Spleen (tissue), 11 donors: ENCODE measurements around the gene PLOD1. TPM values are rescaled to one million over a fixed set of nuclear protein-coding genes. Genes with fewer than 3 reads are reported as not detected.
"Not testable (repeated sequence)": the region's sequence is repeated elsewhere in the genome, so short reads cannot be mapped to it uniquely, and the experiment has no call there.

Experiments used
- DNase-seq: peaks from one replicate; pipeline ENCODE4 v3.0.0-alpha.2; 2020
- H3K27ac ChIP-seq, 8 donors: fragments of 200-600 bp; sonication (generic) in 7 of 8; 1 replicate in 4 of 8; 2 replicates in 4 of 8; pipeline versions ENCODE4 v1.5.0 to v1.8.0; 2016 to 2021; ENCODE audit warnings: inconsistent platforms in 4 of 8, mild to moderate bottlenecking in 4 of 8, moderate library complexity in 1 of 8
- H3K27me3 ChIP-seq, 7 donors: fragments of 200-600 bp; sonication (generic) in 6 of 7; replicated peaks in 1 of 7; 1 replicate in 4 of 7; 2 replicates in 3 of 7; pipeline versions ENCODE4 v1.5.0 to v1.8.0; 2016 to 2021; ENCODE audit warnings: inconsistent platforms in 3 of 7, mild to moderate bottlenecking in 1 of 7
- H3K36me3 ChIP-seq, 6 donors: fragments of 200-600 bp; sonication (generic) in 5 of 6; 1 replicate in 4 of 6; 2 replicates in 2 of 6; pipeline versions ENCODE4 v1.5.0 to v1.8.0; 2016 to 2021; ENCODE audit warnings: inconsistent platforms in 2 of 6
- H3K4me1 ChIP-seq, 6 donors: fragments of 200-600 bp; sonication (generic) in 5 of 6; 1 replicate in 3 of 6; 2 replicates in 3 of 6; pipeline versions ENCODE4 v1.5.0 to v1.8.0; 2016 to 2021; ENCODE audit warnings: inconsistent platforms in 3 of 6
- H3K4me3 ChIP-seq, 8 donors: fragments of 200-600 bp; sonication (generic) in 7 of 8; 1 replicate in 4 of 8; 2 replicates in 4 of 8; pipeline versions ENCODE4 v1.5.0 to v1.8.0; 2016 to 2021; ENCODE audit warnings: inconsistent platforms in 4 of 8, mild to moderate bottlenecking in 4 of 8, moderate library complexity in 2 of 8
- H3K9me3 ChIP-seq, 8 donors: fragments of 200-600 bp; sonication (generic) in 7 of 8; 1 replicate in 4 of 8; 2 replicates in 4 of 8; pipeline versions ENCODE4 v1.5.0 to v1.8.0; 2016 to 2021; ENCODE audit warnings: inconsistent platforms in 4 of 8
- POLR2A ChIP-seq, 3 donors: fragments of 450-650 bp; IDR thresholded peaks; one replicate each; pipeline ENCODE4 v1.5.1; 2017; ENCODE audit warnings: antibody characterized with exemption in 3 of 3, mild to moderate bottlenecking in 1 of 3
- POLR2AphosphoS5 ChIP-seq, 3 donors: sonication (generic); formaldehyde crosslinking; IDR thresholded peaks; one replicate each; pipeline ENCODE4 v1.5.1; 2017; ENCODE audit warnings: antibody characterized with exemption in 3 of 3
- WGBS, 5 donors: extraction: QIAGEN DNeasy Blood & Tissue Kit in 3 of 5; methylation state at CpG; one replicate each; pipeline versions ENCODE4 v1.1.5 to v1.1.7; 2013 to 2018; 5-methylcytosine and 5-hydroxymethylcytosine counted together
- intact Hi-C: fragments of 100-400 bp; cut with DNase I; formaldehyde crosslinking; loops from one replicate; pipeline ENCODE4 v1.15.0; 2023; ENCODE audit warnings: low total_unique reads
- polyA plus RNA-seq, 3 donors: library from polyadenylated mRNA; stranded (reverse); fragments of 200-250 nt; gene quantifications; one replicate each; pipeline ENCODE4 v1.2.1, GENCODE V29; 2013
- total RNA-seq, 7 donors: library from RNA; depleted of rRNA in 3 of 7; stranded (reverse); fragments of >200 nt in 3 of 7; fragmentation: NEBNext Ultra II Directional in 4 of 7; extraction: Animal tissue kit (Norgen Biotek cat#: 25700) in 4 of 7; gene quantifications; one replicate each; pipeline versions ENCODE4 v1.1.0 to v1.2.1, GENCODE V29; 2016 to 2021
- TF ChIP-seq, protein P1 (sequence below), 11 experiments: fragments of 200-600 bp in 7 of 11; fragments of 450-650 bp in 4 of 11; sonication (generic) in 4 of 11; IDR thresholded peaks in 8 of 11; conservative IDR thresholded peaks in 3 of 11; 1 replicate in 7 of 11; 2 replicates in 4 of 11; pipeline versions ENCODE4 v1.4.0 to v1.8.0; 2016 to 2021; ENCODE audit warnings: antibody characterized with exemption in 11 of 11, inconsistent platforms in 4 of 11, mild to moderate bottlenecking in 1 of 11
- donor health status: healthy with polysubstance abuse.
- donor health status: DM: no; HTN: no; CAD: no; lungs with moderate emphysema.
- donor health status: DM: no; HTN: no; CAD: no.
- donor health status: Bipolar disorder and iron deficiency.
- donor health status: healthy.
- donor health status: DM: no; HTN: no; CAD: no.
- donor health status: DM: yes; HTN: yes; CAD: no.

PLOD1 gene
- total and polyA plus RNA-seq, 10 donors: 11.6 to 53.4 (median 45.7) TPM

DNA sequence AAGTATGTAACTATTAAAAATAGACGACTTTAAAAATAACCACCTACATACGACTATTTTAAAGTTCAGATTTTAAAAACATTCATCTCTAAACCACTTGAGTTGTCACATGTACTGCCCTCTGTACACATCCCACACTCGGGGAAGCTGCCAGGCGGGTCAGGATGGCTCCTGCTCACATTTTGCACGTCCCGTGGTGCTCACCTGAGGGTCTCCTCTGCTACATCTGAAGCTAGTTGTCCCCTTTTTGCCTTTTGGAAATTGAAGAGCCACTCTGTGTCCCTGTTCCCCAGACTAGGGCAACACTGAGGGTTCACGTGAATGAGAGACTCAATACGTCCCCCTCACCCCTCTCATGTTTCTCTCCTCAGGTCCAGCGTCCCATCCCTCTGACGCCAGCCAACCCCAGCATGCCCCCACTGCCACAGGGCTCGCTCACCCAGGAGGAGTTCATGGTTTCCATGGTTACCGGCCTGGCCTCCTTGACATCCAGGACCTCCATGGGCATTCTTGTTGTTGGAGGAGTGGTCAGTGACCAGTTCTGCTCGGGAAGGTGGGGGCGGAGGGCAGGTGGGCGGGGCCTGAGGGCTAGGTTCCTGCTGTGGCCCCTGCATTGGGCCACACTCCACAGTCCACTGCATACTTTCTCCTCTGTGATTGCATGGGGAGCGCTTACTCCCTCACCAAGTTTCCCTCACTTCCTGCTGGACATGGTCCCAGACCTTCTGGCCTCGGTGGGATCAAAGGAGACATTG lies 71.8 kb downstream of the PLOD1 start:
- Histone ChIP-seq H3K36me3 (peaks cover 3 to 100% (median 93%) of the 10 kb centered on the region in 6 donors), H3K4me3 (no peak overlapping the region), H3K27ac (peak overlapping the region in 7 of 8 donors; percentile 26 to 65 (median 55)), H3K9me3 (no peaks in the 10 kb centered on the region), H3K4me1 (peaks cover 0 to 6% (median 0%) of the 10 kb centered on the region in 6 donors), H3K27me3 (no peaks in the 10 kb centered on the region)
- intact Hi-C loops: no loop called here
- no peak for DNase-seq
- WGBS, 5 donors: 81 to 89% (median 85%) methylated on average over 17 of the region's 17 CpGs
- TF ChIP-seq POLR2A (IDR thresholded peaks at IDR 0.05) (no peak), POLR2AphosphoS5 (IDR thresholded peaks at IDR 0.05) (no peak)
- TF ChIP-seq, protein P1, sequence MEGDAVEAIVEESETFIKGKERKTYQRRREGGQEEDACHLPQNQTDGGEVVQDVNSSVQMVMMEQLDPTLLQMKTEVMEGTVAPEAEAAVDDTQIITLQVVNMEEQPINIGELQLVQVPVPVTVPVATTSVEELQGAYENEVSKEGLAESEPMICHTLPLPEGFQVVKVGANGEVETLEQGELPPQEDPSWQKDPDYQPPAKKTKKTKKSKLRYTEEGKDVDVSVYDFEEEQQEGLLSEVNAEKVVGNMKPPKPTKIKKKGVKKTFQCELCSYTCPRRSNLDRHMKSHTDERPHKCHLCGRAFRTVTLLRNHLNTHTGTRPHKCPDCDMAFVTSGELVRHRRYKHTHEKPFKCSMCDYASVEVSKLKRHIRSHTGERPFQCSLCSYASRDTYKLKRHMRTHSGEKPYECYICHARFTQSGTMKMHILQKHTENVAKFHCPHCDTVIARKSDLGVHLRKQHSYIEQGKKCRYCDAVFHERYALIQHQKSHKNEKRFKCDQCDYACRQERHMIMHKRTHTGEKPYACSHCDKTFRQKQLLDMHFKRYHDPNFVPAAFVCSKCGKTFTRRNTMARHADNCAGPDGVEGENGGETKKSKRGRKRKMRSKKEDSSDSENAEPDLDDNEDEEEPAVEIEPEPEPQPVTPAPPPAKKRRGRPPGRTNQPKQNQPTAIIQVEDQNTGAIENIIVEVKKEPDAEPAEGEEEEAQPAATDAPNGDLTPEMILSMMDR (IDR thresholded peaks at IDR 0.05 in 8 of 11, conservative IDR thresholded peaks at IDR 0.05 in 3 of 11): no peak

DNA sequence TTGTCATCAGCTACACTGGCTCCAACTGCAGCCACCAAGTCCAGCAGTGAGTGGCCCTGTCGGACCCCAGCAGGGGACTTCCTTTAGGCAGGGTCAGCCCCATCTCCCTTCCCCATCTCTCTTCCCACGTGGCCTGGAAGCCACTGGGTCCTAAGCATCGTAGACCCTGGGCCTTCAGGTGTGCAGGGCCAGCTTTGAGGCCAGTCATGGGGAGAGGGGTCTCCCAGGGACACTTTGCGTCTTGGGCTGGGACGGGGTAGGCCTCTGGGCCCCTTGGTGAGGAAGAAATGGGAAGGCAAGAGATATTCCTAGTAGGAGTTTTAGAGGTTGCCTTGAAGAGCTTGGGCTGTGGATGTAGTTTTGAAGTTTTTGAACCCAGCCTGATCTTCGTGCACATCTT lies 72.7 kb downstream of the PLOD1 start:
- Histone ChIP-seq H3K9me3 (no peaks in the 10 kb centered on the region), H3K36me3 (peaks cover 0 to 100% (median 93%) of the 10 kb centered on the region in 6 donors), H3K4me3 (no peak overlapping the region), H3K4me1 (peaks cover 0 to 6% (median 0%) of the 10 kb centered on the region in 6 donors), H3K27me3 (no peaks in the 10 kb centered on the region), H3K27ac (peak overlapping the region in 3 of 8 donors; percentile 55 to 57 (median 56))
- intact Hi-C loops: no loop called here
- TF ChIP-seq POLR2A (IDR thresholded peaks at IDR 0.05) (no peak), POLR2AphosphoS5 (IDR thresholded peaks at IDR 0.05) (no peak)
- TF ChIP-seq, protein P1 (IDR thresholded peaks at IDR 0.05 in 8 of 11, conservative IDR thresholded peaks at IDR 0.05 in 3 of 11): no peak
- no peak for DNase-seq
- WGBS, 5 donors: 89 to 96% (median 94%) methylated on average over 6 of the region's 6 CpGs

DNA sequence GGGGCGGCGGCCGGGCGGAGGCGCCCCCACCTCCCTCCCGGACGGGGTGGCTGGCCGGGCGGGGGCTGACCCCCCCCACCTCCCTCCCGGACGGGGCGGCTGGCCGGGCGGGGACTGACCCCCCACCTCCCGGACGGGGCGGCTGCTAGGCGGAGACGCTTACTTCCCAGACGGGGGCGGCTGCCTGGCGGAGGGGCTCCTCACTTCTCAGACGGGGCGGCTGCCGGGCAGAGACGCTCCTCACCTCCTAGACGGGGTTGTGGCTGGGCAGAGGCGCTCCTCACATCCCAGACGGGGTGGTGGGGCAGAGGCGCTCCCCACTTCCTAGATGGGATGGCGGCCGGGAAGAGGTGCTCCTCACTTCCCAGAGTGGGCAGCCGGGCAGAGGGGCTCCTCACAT lies 73.8 kb downstream of the PLOD1 start:
- H3K27ac ChIP-seq, H3K4me1 ChIP-seq, H3K27me3 ChIP-seq, H3K4me3 ChIP-seq, DNase-seq, intact Hi-C loops, H3K9me3 ChIP-seq: not testable (repeated sequence)
- H3K36me3 ChIP-seq: peaks cover 0 to 100% (median 88%) of the 10 kb centered on the region in 6 donors
- WGBS, 5 donors: 84 to 97% (median 93%) methylated on average over 15 to 33 of the region's 33 CpGs

DNA sequence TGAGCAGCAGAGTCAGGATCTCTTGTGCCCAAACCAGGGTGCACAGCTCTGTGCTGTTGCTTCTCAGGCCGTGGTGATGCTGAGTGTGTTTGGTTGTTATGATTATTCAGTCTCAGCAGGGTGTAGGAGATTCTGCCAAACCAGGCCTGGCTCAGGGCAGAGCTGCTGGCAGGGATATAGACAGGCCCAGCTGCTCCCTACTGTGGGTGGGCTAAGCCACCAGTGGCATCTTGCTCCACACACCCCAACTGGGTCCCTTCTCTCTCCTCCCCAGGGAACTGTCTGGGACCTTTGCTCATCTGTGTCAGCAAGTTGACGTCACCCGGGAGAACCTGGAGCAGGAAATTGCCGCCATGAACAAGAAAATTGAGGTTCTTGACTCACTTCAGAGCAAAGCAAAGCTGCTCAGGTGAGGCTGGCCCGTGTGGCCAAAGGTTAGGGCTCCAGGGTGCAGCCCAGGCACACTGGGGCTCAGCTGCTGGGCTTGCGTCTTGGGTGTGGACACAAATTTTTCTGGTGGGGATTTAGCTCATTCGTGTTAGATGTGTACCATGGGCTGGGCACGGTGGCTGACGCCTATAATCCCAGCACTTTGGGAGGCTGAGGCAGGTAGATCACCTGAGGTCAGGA lies 74.9 kb downstream of the PLOD1 start:
- intact Hi-C loops: no loop called here

More for the DNA sequence above, 74.9 kb downstream of the PLOD1 start:
- no peaks in the 10 kb centered on the region for H3K27me3 ChIP-seq
- H3K27ac ChIP-seq: no peak overlapping the region
- DNase-seq: no peak
- TF ChIP-seq POLR2A (IDR thresholded peaks at IDR 0.05): no peak
- TF ChIP-seq POLR2AphosphoS5 (IDR thresholded peaks at IDR 0.05): peak in 1 of 3 donors; percentile 32
- TF ChIP-seq, protein P1 (IDR thresholded peaks at IDR 0.05 in 8 of 11, conservative IDR thresholded peaks at IDR 0.05 in 3 of 11): no peak
- peaks cover 0 to 100% (median 77%) of the 10 kb centered on the region in 6 donors for H3K36me3 ChIP-seq
- WGBS, 5 donors: 93 to 100% (median 97%) methylated on average over 8 to 9 of the region's 9 CpGs
- H3K4me1 ChIP-seq: peaks cover 0 to 16% (median 7%) of the 10 kb centered on the region in 6 donors
- H3K9me3 ChIP-seq: no peaks in the 10 kb centered on the region
- no peak overlapping the region for H3K4me3 ChIP-seq
